GM18499 (cell line): ENCODE data around the gene GAPDH.
"Not testable (repeated sequence)": the region's sequence is repeated elsewhere in the genome, so short reads cannot be mapped to it uniquely, and the experiment has no call there.

Experiments
- ATAC-seq: cut with Tn5 transposase; IDR thresholded peaks from one replicate; pipeline ENCODE4 v1.9.1; 2021; ENCODE audit warnings: moderate number of reproducible peaks; ENCODE audit not compliant: insufficient read depth, unreplicated experiment

GAPDH gene

GRCh38 chr12:6541371-6542165 lies 7.3 kb downstream of the GAPDH start:
- no peak for ATAC-seq

- ATAC-seq = no peak
Observed at GRCh38 chr12:6542209-6543009, 8.1 kb downstream of the GAPDH start.

- no peak for ATAC-seq
Observed at GRCh38 chr12:6546016-6546415, 11.7 kb downstream of the GAPDH start.

GRCh38 chr12:6547566-6547965 lies 13.2 kb downstream of the GAPDH start:
- ATAC-seq = no peak

GRCh38 chr12:6547987-6548386 lies 13.7 kb downstream of the GAPDH start:
- ATAC-seq = no peak

GRCh38 chr12:6548556-6548955 lies 14.2 kb downstream of the GAPDH start:
- no peak for ATAC-seq

GRCh38 chr12:6548966-6549683 lies 14.8 kb downstream of the GAPDH start:
- no peak for ATAC-seq

- no peak for ATAC-seq
Observed at GRCh38 chr12:6549684-6550151, 15.4 kb downstream of the GAPDH start.

GRCh38 chr12:6550294-6551062 lies 16.2 kb downstream of the GAPDH start:
- ATAC-seq = no peak

GRCh38 chr12:6551063-6551461 lies 16.7 kb downstream of the GAPDH start:
- no peak for ATAC-seq

- ATAC-seq = no peak
Observed at GRCh38 chr12:6551496-6552139, 17.3 kb downstream of the GAPDH start.

GRCh38 chr12:6552140-6552551 lies 17.8 kb downstream of the GAPDH start:
- no peak for ATAC-seq

- no peak for ATAC-seq
Observed at GRCh38 chr12:6553051-6553868, 18.9 kb downstream of the GAPDH start.

GRCh38 chr12:6554168-6555017 lies 20.1 kb downstream of the GAPDH start:
- ATAC-seq = peak; percentile 44

GRCh38 chr12:6555018-6555691 lies 20.8 kb downstream of the GAPDH start:
- no peak for ATAC-seq

GRCh38 chr12:6556496-6556817 lies 22.1 kb downstream of the GAPDH start:
- not testable (repeated sequence) for ATAC-seq

- no peak for ATAC-seq
Observed at GRCh38 chr12:6556857-6557256, 22.5 kb downstream of the GAPDH start.
